Suprapubic skin (tissue), 4 donors: Measurements from ENCODE around the gene PTTG1IP2.

ENCODE experiments used
- EP300 ChIP-seq: sonication (generic); formaldehyde crosslinking; IDR thresholded peaks from one replicate; pipeline ENCODE4 v1.6.1; 2017; ENCODE audit warnings: antibody characterized with exemption
- POLR2A ChIP-seq, 2 donors: fragments of 450-650 bp; IDR thresholded peaks; one replicate each; pipeline ENCODE4 v1.6.1; 2017; ENCODE audit warnings: antibody characterized with exemption in 2 of 2, mild to moderate bottlenecking in 2 of 2, moderate library complexity in 2 of 2
- POLR2AphosphoS5 ChIP-seq, 3 donors: sonication (generic); formaldehyde crosslinking; IDR thresholded peaks; one replicate each; pipeline ENCODE4 v1.6.1; 2017; ENCODE audit warnings: antibody characterized with exemption in 3 of 3
- TF ChIP-seq, protein P1 (sequence below), 2 donors: fragments of 200-600 bp in 1 of 2; fragments of 450-650 bp in 1 of 2; sonication (generic) in 1 of 2; IDR thresholded peaks; one replicate each; pipeline ENCODE4 v1.5.1; 2016 to 2019; ENCODE audit warnings: antibody characterized with exemption in 2 of 2, mild to moderate bottlenecking in 1 of 2, moderate library complexity in 1 of 2

DNA sequence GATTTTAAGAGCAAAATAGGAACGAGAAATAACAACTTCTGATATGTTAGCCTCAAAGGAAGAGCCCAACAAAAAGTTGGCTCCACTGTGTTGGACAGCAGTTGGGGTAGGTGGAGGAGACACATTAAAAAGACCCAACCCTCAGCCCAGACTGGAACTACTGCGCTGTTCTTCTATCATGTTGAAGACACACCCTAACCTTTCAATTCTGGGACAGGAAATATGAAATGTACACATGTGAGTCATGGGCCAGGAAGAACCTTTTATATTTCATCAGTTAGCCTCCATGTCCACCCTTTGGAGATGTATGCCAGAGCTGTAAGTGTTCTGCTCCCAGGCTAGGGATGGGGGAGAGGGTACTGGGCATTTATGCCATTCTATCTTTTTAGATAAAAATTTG lies 44.1 kb upstream of the PTTG1IP2 start:
- TF ChIP-seq, protein P1, sequence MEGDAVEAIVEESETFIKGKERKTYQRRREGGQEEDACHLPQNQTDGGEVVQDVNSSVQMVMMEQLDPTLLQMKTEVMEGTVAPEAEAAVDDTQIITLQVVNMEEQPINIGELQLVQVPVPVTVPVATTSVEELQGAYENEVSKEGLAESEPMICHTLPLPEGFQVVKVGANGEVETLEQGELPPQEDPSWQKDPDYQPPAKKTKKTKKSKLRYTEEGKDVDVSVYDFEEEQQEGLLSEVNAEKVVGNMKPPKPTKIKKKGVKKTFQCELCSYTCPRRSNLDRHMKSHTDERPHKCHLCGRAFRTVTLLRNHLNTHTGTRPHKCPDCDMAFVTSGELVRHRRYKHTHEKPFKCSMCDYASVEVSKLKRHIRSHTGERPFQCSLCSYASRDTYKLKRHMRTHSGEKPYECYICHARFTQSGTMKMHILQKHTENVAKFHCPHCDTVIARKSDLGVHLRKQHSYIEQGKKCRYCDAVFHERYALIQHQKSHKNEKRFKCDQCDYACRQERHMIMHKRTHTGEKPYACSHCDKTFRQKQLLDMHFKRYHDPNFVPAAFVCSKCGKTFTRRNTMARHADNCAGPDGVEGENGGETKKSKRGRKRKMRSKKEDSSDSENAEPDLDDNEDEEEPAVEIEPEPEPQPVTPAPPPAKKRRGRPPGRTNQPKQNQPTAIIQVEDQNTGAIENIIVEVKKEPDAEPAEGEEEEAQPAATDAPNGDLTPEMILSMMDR (IDR thresholded peaks at IDR 0.05): no peak
- TF ChIP-seq POLR2A (IDR thresholded peaks at IDR 0.05) (no peak), EP300 (no peak), POLR2AphosphoS5 (IDR thresholded peaks at IDR 0.05) (no peak)
